ENCODE measurements around the gene WIZ. TPM values are rescaled to one million over a fixed set of nuclear protein-coding genes. Genes with fewer than 3 reads are reported as not detected.
"Not testable (repeated sequence)": the region's sequence is repeated elsewhere in the genome, so short reads cannot be mapped to it uniquely, and the experiment has no call there.

WIZ gene
- total RNA-seq, 1 donor from 2014 or later, result 21.9 TPM

GRCh38 chr19:15424121-15424520 lies 25.6 kb downstream of the WIZ start:
- intact Hi-C loops (cut with DNase I), result no loop called here
- ATAC-seq (ENCODE audit: poor library complexity) (no peak), DNase-seq (no peak)

- intact Hi-C loops (cut with DNase I), result no loop called here
- ATAC-seq (ENCODE audit: poor library complexity) (no peak), DNase-seq (no peak)
Observed at GRCh38 chr19:15423130-15423529, 26.6 kb downstream of the WIZ start.

DNA sequence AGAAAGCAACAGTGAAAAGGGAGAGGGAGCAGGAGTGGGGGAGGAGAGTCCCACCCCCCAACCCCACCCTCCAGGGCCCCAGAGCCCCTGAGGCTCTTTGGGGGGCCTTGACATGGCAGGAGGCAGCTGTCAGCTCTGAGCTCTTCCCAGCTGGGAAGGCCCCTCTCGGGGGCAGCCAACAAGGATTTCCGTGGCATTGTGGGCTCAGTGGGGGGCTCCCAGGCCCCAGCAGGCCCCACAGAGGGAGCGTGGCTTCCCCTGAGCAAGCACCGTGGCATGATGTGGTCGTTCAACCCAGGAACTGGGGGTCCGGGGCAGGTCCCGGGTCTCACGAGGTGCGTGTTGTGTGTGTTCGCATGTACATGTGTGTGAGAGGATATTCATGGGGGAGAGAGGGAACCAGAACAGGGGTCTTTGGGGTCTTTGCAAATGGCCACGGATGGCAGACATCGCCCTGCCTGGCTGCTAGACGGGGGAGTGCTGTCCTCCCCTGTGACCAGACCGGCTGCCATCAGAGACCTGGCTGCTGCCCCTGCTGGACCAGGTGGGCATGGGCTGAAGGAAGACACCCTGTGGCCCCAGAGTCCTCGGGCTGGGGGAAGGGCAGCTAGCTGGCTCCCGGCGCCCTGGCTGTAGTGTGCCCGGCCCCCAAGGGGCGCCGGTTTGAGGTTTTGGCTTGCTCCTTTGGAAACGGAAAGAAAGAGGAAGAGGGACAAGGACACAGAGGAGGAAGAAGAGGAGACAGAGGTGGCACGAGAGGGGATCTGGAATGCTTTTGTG lies 27.3 kb downstream of the WIZ start:
- peak; percentile 37 for DNase-seq
- ATAC-seq (ENCODE audit: poor library complexity), result no peak
- intact Hi-C loops (cut with DNase I), result no loop called here

DNA sequence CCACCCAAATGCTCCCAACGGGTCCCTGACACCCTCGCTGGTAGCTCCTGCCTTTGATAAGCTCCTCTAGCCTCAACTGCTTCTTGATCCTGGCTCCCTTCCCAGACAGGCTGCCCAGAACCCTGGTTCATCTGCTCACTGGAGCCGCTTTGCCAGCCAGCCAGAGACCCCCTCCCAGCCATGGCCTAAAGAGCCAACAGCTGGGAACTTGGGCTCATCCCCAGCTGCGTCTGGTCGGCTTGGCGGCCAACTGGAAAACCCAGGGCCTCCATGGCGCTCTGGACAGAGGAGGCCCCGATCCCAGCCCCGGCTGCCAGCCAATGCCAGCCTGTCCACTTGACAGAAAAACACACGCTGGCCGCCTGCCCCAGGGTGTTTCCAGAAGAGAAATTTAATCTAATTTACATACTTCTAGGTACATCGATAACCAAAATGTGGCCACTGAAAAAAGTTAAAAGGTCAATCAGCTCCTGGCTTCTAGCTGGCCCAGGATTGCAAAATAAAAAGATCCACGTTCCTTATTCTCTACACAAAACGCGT lies 28.0 kb downstream of the WIZ start:
- ATAC-seq (ENCODE audit: poor library complexity) (peak; percentile 33), DNase-seq (peak; percentile 80)
- intact Hi-C loops (cut with DNase I), result no loop called here

DNA sequence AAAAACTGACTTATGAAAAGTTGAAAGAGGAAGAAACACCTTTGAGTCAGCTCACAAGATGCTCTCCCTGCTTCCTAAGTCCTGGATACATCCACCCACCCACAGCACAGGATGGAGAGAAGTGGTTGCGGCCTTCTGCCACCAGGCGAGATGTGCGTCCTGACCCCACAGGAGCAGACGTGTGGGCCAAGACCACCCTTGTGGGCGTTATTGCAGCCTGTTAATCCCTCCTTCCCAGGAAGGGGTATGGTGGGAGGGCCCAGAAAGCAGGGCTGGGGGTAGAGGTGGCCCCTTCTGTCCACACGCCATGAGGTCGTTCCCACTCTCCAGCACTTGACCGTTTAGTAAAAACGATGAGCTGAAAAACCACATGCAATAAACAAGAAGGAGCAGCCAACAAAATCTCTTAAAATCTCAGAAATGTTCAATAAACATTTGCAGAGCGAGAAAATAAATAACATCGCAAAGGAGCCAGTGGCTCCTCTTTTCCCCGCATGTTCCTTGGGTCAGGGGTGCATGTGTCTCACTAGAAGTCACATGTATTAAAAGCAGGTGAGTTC lies 28.5 kb downstream of the WIZ start:
- intact Hi-C loops (cut with DNase I), result no loop called here
- peak; percentile 16 for DNase-seq
- no peak for ATAC-seq (ENCODE audit: poor library complexity)

DNA sequence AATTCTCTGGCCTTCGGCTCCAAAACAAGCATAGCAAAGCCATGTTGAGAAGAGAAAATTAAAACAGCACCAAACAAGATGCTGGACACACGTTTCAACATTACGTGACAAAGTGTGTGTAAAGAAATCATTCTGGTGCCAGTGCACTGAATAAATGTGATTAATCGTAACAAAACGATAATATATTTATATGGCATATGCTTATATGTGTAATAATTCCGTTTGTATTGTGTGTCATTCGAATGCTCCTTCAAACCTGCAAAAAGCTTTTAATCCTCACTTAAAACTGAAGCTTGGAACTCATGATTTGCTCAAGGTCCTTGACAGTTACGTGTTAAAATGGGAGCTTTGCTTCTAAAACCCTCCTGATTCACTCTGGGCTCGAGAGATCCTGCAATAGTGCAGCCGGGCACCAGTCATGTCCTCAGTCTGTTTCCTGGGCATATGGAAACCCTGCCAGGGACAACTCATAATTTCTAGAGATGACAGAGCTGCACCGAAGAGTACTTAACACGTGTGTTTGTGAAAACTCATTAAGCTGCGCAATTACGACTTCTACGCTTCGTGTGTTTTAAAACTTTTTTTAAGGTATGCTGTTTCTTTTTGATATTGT lies 30.2 kb downstream of the WIZ start:
- no peak for ATAC-seq (ENCODE audit: poor library complexity)
- intact Hi-C loops (cut with DNase I), result no loop called here
- peak; percentile 34 for DNase-seq

GRCh38 chr19:15418579-15419412 lies 31.0 kb downstream of the WIZ start, which contains the start of gene AKAP8L:
Gene AKAP8L (minus strand): TSS chr19:15418988. CDS start chr19:15418923, 65 bp downstream.
- DNase-seq (peak; percentile 99), ATAC-seq (ENCODE audit: poor library complexity) (peak; percentile 95)
- intact Hi-C loops (cut with DNase I), result no loop called here

GRCh38 chr19:15418231-15418578 lies 31.6 kb downstream of the WIZ start:
- DNase-seq (no peak), ATAC-seq (ENCODE audit: poor library complexity) (peak; percentile 4)
- intact Hi-C loops (cut with DNase I), result no loop called here

DNA sequence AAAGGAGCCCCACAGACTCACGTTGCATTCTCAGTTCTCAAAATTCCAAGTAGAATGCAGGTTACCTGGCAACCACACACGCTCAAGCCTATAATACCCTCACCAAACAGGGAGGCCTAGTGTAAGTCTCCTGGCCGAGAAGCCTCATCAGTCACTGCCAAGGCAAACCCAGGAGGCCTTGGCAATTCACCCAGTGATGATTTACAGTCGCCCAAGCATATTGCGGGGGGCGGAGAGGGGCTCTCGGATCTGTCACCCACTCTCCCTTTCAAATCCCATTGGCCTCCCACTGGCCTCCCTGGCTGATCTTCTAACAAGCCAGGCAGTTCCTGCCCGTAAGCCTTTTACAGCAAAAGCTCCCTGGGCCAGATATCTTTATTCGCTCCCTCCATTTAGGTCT lies 32.1 kb downstream of the WIZ start:
- DNase-seq (peak; percentile 23), ATAC-seq (ENCODE audit: poor library complexity) (no peak)
- intact Hi-C loops (cut with DNase I), result no loop called here

- intact Hi-C loops (cut with DNase I), result no loop called here
- ATAC-seq (ENCODE audit: poor library complexity) (no peak), DNase-seq (no peak)
Observed at GRCh38 chr19:15412832-15413231, 36.9 kb downstream of the WIZ start.

- ATAC-seq (ENCODE audit: poor library complexity); intact Hi-C loops (cut with DNase I): not testable (repeated sequence)
- DNase-seq, result peak; percentile 17
Observed at GRCh38 chr19:15411351-15411750, 38.4 kb downstream of the WIZ start.

GRCh38 chr19:15404780-15405211 lies 45.0 kb downstream of the WIZ start:
- intact Hi-C loops (cut with DNase I), result no loop called here
- ATAC-seq (ENCODE audit: poor library complexity) (no peak), DNase-seq (no peak)

GRCh38 chr19:15404097-15404779 lies 45.5 kb downstream of the WIZ start:
- DNase-seq, result no peak
- ATAC-seq (ENCODE audit: poor library complexity), result peak; percentile 54
- intact Hi-C loops (cut with DNase I), result no loop called here

DNA sequence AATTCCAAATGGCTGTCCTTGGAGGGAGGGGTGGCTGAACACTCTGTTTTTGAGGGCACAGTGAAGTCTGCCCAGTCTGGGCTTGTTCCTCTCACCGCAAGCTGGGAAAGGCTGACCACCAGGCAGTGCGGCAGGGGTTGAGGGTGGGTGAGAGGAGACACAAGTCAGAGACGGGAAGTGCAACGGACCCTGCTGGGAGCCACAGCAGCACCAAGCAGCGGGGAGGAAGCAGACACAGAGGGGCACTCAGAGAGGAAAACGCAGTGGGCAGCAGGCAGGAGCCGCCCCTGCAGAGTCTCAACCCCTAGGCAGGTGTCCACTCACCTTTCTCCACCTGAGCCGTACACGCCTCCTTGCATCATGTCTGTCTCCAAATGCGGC lies 46.6 kb downstream of the WIZ start:
- ATAC-seq (ENCODE audit: poor library complexity) (no peak), DNase-seq (no peak)
- intact Hi-C loops (cut with DNase I), result no loop called here

- DNase-seq, result peak; percentile 63
- intact Hi-C loops (cut with DNase I), result no loop called here
- peak; percentile 76 for ATAC-seq (ENCODE audit: poor library complexity)
Observed at GRCh38 chr19:15402411-15403150, 47.2 kb downstream of the WIZ start.

DNA sequence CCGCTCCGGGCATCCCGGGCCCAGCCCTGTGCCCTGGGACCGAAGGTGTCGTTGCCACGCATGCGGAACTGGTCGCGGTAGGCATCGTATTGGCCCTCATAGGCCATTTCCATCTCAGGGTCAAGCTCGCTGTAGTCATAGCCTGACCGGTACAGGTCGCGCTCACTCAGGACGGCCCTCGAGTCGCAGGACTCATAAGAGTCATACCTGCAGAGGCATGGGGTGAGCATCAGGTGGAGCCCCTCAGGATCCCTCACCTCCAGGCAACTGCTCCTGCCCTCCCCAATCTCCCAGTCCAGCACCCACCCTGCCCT lies 48.4 kb downstream of the WIZ start:
- intact Hi-C loops (cut with DNase I), result no loop called here
- ATAC-seq (ENCODE audit: poor library complexity) (no peak), DNase-seq (no peak)

- intact Hi-C loops (cut with DNase I), result no loop called here
- DNase-seq (no peak), ATAC-seq (ENCODE audit: poor library complexity) (no peak)
Observed at GRCh38 chr19:15400521-15401396, 49.0 kb downstream of the WIZ start.

Data from Right ventricle myocardium superior (tissue), 1 donor.